GM19240 (cell line): ENCODE data around the gene ARHGAP6.

Experiments
- DNase-seq: peaks from one replicate; pipeline ENCODE4 v3.0.0; 2011; ENCODE audit warnings: low spot score; ENCODE audit not compliant: insufficient read length

The ARHGAP6 gene

DNA sequence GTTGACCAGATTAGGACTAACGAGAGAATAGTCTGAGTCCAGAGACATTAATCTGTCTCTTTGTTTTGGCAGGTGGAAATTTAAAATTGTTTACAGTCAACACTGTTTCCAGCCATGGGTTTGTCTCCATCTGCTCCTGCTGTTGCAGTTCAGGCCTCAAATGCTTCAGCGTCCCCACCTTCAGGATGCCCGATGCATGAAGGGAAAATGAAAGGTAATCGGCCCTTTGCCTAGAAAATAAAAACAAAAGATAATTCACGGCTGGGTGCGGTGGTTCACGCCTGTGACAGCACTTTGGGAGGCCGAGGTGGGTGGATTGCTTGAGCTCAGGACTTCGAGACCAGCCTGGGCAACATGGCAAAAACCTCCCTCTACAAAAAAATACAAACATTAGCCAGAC, 553.8 kb downstream of the ARHGAP6 start:
- DNase-seq: no peak

DNA sequence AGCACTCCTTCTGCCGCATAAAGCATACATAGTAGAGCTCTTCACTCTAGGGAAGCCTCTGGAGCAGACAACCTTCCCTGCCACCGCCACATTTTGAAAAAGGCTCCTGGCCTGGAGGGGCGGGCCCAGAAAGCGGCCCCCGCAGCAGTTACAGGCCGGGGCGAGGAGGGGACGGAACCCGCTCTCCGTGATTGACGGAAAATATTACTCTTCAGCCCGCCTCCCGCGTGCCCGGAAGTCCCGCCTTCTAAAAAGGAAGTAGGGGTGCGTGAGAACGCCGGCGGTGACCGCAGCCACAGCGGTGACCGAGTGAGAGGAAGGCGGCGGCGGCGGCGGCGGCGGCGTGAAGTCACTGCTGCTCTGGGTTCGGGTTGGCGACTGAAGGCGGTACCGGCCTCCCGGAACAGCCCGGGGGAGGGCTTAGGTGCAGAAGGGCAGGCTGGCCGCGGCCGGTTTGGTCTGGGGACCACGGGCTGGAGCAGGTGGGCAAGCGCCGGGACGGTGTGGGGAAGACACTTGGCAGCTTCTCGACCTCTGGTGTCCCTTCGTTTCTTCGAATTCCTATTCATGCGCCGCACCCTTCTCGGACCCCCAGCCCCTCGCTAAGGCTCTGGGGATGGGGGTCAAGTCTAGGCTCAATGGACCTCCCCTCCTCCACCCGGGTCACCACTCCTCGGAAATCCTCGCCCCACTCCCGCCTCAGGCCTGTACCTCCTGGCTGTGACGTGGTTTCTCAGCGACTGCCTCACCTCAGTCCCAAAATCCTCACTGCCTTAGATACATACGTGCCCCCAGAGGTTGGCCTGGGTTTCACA, 554.5 kb downstream of the ARHGAP6 start, which contains the start of gene HCCS:
HCCS (plus strand) TSS at position 296 of the 815 bp plus-strand sequence. CDS start 729 bp downstream, outside the sequence.
- DNase-seq: peak; percentile 35

DNA sequence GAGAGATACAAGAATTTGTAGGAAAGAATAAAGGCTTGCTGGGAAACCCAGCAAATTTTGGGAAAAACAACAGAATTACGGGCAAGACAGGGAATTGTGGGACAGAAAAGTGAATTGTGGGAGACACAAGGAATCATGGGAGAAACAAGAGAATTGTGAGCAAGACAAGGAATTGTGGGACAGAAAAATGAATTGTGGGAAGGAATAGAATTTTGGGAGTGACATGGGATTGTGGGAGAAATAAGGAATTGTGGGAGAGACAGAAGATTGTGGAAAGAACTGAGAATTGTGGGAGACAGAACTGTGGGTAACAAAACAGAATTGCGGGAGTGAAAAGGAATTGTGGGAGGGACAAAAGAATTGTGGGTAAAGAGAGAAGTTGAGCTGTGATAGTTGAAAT, 555.8 kb downstream of the ARHGAP6 start:
- DNase-seq: no peak

DNA sequence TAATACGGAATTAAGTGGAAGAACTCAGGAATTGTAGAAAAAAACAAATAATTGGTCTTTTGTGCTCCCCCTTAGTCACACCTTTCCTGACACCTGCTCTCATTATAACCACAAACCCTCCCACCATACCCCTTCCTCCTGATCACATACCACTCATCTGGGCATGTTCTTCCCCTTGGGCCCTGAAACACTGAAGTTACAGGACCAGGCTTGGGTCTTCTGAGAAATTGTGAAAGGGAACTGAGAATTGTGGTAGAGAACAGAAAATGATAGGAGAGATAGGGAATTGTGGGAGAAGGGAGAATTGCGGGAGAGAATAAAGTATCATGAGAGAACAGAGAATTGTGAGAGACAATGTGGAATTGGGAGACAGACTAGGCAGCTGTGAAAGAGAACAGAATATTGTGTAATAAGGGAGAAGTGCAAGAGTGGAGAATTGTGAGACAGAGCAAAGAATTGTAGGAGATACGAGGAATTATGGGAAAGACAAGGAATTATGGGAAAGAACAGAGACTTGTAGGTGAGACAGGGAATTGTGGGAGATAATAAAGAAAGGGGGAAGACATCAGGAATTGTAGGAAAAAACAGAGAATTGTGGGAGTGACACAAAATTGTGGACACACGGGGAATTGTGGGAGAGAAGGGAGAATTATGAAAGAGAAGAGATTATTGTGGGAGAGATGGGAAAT, 557.3 kb downstream of the ARHGAP6 start:
- no peak for DNase-seq

DNA sequence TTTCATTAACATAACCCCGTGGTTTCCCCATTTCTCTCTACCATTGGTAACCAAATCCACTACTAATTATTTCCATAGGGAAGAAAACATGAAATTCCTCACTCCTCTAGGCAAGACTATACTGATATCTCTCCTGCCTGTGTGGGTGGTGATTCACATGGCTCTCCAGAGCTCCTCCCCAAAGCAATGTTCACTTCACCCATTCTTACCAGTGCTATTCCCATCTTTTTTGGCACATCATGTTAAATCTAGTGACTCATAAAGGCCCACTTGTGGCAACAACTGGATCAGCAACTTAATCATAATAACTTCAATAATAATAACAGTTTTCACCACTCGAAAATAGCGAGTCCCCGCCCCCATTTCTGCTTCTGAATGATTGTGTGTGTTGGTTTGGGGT, 560.6 kb downstream of the ARHGAP6 start:
- DNase-seq: no peak

DNA sequence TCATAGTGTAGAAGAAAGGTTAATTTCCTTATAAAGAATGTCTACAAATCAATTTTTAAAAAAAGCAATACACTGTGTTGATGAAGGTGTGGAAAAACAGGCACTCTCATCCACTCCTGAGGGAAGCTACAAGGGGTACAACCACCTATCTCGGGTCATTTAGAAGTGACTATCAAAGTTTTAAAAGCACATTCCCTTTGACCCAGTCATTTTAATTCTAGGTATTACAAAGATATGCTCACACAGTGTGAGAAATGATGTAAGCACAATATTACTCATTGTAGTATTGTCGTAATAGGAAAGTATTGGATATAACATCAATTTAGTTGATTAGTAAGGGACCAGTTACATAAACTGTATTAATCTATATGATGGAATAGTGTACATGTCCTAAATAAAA, 562.0 kb downstream of the ARHGAP6 start:
- no peak for DNase-seq

DNA sequence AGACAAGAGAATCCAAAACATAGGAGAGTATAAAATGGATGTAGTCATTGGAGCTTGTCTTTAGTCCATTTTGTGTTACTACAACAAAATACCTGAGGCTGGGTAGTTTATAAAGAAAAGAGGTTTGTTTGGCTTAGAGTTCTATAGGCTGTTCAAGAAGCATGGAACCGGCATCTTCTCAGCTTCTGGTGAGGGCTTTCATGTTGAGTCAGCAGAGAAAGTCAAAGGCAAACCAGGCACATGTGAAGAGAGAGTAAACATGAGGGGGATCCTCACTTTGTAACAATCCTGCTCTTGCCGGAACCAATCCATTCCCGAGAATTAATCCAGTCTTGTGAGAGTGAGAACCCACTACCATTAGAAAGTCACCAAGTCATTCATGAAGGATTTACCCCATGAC, 562.7 kb downstream of the ARHGAP6 start:
- no peak for DNase-seq

DNA sequence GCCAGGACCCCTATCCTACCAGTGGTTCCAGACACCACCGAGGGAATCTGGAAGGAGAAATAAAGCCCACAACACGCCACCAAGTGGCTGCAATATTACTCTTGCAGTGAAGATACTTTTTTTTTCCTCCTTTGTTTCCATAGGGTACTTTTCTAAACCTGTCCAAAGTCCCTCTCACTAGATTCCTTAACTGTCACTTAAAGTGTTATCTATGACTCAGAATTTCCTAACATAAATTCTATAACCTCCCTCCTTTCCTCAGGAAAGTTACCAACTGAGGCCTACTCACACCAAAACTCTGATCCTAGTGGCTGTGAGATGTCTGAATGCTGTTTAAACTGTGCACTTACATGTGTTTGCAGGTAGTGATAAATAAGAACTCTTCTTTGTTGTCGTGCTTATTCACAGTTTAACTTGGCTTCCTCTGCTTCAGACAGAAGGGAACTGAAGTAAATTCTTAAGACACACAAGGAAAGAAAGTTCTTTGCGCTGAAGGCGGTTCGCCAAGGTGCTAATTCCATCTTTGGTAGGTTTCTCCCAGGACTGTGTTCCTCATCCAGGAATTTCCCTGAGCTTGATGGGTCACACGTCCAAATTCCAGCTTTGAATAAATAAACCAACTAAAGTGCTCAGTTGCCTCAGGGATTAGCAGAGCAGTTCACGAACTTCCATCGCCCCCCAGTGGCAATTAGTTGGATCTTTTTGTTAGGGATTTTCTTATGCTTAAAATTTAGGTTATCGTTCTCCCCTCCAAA, 565.3 kb downstream of the ARHGAP6 start:
- DNase-seq: no peak

DNA sequence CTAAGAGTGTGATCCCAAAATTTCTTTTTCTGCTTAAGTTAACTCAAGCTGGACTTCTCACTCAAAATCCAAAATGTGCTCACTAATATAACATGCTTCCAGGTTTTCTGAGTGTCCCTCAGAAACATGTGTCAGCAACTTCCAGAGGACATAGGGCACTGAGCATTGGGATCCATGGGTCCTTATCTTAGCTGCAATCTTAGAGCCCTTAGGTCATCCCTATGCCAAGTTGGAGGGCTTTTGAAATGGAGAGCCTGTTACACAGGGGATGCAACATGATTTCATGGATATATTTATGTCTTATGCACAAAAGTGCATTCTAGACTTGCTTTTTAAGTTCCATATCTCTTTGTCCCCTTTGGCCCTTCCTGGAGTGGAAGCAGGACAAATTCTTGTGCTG, 566.3 kb downstream of the ARHGAP6 start:
- no peak for DNase-seq

DNA sequence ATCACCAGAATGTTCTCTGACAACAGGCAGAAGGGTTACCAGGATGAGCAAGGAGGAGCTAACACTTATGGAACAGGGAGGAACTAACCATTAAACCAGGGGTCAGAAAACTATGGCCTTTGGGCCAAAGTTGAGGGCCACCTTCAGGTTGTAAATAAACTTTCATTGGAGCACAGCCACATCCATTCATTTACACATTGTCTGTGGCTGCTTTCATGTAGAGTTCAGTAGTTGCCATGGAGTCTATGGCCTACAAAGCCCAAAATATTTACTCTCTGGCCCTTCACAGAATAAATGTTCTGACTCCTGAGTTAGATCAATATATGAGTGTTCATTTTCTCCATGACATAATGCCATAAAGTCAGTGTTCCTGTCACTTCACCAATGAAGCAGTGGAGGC, 567.8 kb downstream of the ARHGAP6 start:
- no peak for DNase-seq

DNA sequence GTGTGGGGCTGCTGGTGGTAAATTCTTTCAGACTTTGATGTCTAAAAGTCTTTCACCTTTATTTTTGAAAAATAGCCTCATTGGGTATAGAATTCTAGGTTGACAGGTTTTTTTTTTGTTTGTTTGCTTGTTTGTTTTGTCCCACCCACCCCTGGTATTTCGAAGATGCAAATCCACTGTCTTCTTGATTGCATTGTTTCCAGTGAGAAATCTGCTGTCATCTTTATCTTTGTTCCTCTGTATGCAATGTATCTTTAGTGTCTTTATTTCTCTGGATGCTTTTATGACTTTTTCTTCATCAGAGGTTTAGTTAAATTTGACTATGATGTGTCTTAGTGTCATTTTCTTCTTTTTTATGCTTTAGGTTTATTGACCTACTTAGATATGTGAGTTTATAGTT, 575.9 kb downstream of the ARHGAP6 start:
- DNase-seq: no peak
